H9 (cell line): Measurements from ENCODE around the gene MYBPC2. TPM values are rescaled to one million over a fixed set of nuclear protein-coding genes. Genes with fewer than 3 reads are reported as not detected.
"Not testable (repeated sequence)": the region's sequence is repeated elsewhere in the genome, so short reads cannot be mapped to it uniquely, and the experiment has no call there.

ENCODE experiments used
- DNase-seq: peaks from one replicate; pipeline ENCODE4 v3.0.0-alpha.2; 2017
- H2AFZ ChIP-seq: one replicate; pipeline ENCODE4 v1.6.1; 2013; ENCODE audit warnings: mild to moderate bottlenecking, low read length, control low read depth, moderate library complexity
- H2AK5ac ChIP-seq: 2 replicates; pipeline ENCODE4 v1.6.1; 2013; ENCODE audit warnings: low read length, control low read depth, mixed read lengths; ENCODE audit not compliant: insufficient read length
- H2BK120ac ChIP-seq: one replicate; pipeline ENCODE4 v1.6.1; 2013; ENCODE audit warnings: low read depth, mild to moderate bottlenecking, low read length, control low read depth, inconsistent platforms; ENCODE audit not compliant: poor library complexity, severe bottlenecking
- H2BK12ac ChIP-seq: 2 replicates; pipeline ENCODE4 v1.6.1; 2013; ENCODE audit warnings: low read length, control low read depth, mixed read lengths, low read depth; ENCODE audit not compliant: insufficient read length
- H2BK15ac ChIP-seq: 2 replicates; pipeline ENCODE4 v1.6.1; 2013; ENCODE audit warnings: low read depth, low read length, control low read depth
- H2BK20ac ChIP-seq: one replicate; pipeline ENCODE4 v1.6.1; 2013; ENCODE audit warnings: low read depth, mild to moderate bottlenecking, low read length, control low read depth, inconsistent platforms; ENCODE audit not compliant: poor library complexity, severe bottlenecking
- H2BK5ac ChIP-seq: 2 replicates; pipeline ENCODE4 v1.6.1; 2013; ENCODE audit warnings: low read length, control low read depth, mixed read lengths; ENCODE audit not compliant: insufficient read length
- H3K14ac ChIP-seq: 2 replicates; pipeline ENCODE4 v1.6.1; 2013; ENCODE audit warnings: low read length, control low read depth; ENCODE audit not compliant: insufficient read depth
- H3K18ac ChIP-seq: 2 replicates; pipeline ENCODE4 v1.6.1; 2013; ENCODE audit warnings: low read depth, mild to moderate bottlenecking, mixed read lengths, low read length, control low read depth; ENCODE audit not compliant: insufficient read length
- H3K23ac ChIP-seq: 2 replicates; pipeline ENCODE4 v1.6.1; 2013; ENCODE audit warnings: low read length, control low read depth, mixed read lengths, low read depth; ENCODE audit not compliant: insufficient read length
- H3K23me2 ChIP-seq: 2 replicates; pipeline ENCODE4 v1.6.1; 2013; ENCODE audit warnings: low read depth, mild to moderate bottlenecking, mixed read lengths, low read length, control low read depth; ENCODE audit not compliant: insufficient read length, poor library complexity, severe bottlenecking
- H3K27ac ChIP-seq: 2 replicates; pipeline ENCODE4 v1.5.1; 2013; ENCODE audit warnings: low read length, control low read depth, mixed read lengths, low read depth; ENCODE audit not compliant: insufficient read length
- H3K27me3 ChIP-seq: 2 replicates; pipeline ENCODE4 v1.6.1; 2013; ENCODE audit warnings: low read length, control low read depth, inconsistent platforms; ENCODE audit not compliant: insufficient read depth
- H3K4ac ChIP-seq: 2 replicates; pipeline ENCODE4 v1.6.1; 2013; ENCODE audit warnings: low read depth, mild to moderate bottlenecking, control low read depth, inconsistent platforms, low read length, moderate library complexity
- H3K4me1 ChIP-seq: 2 replicates; pipeline ENCODE4 v1.6.1; 2013; ENCODE audit warnings: low read length, control low read depth, inconsistent platforms; ENCODE audit not compliant: insufficient read depth
- H3K4me2 ChIP-seq: 2 replicates; pipeline ENCODE4 v1.6.1; 2013; ENCODE audit warnings: low read length, control low read depth, mixed read lengths; ENCODE audit not compliant: insufficient read length, insufficient read depth
- H3K56ac ChIP-seq: 2 replicates; pipeline ENCODE4 v1.6.1; 2013; ENCODE audit warnings: low read depth, mild to moderate bottlenecking, mixed read lengths, low read length, control low read depth; ENCODE audit not compliant: insufficient read length
- H3K79me1 ChIP-seq: 2 replicates; pipeline ENCODE4 v1.6.1; 2013; ENCODE audit warnings: low read depth, mild to moderate bottlenecking, moderate library complexity, low read length, control low read depth, inconsistent platforms; ENCODE audit not compliant: insufficient read depth, poor library complexity, severe bottlenecking
- H3K79me2 ChIP-seq: 2 replicates; pipeline ENCODE4 v1.6.1; 2013; ENCODE audit warnings: low read length, control low read depth, inconsistent platforms; ENCODE audit not compliant: insufficient read depth
- H3K9ac ChIP-seq: 2 replicates; pipeline ENCODE4 v1.6.1; 2013; ENCODE audit warnings: low read length, control low read depth, mixed read lengths; ENCODE audit not compliant: insufficient read length; ENCODE audit errors: extremely low read depth
- H3K9me3 ChIP-seq: one replicate; pipeline ENCODE4 v1.6.1; 2013; ENCODE audit warnings: low read depth, low read length, inconsistent platforms; ENCODE audit not compliant: control insufficient read depth
- H3T11ph ChIP-seq: one replicate; pipeline ENCODE4 v1.6.1; 2013; ENCODE audit warnings: mild to moderate bottlenecking, low read length, control low read depth, inconsistent platforms
- H4K20me1 ChIP-seq: one replicate; pipeline ENCODE4 v1.6.1; 2013; ENCODE audit not compliant: control insufficient read depth, insufficient read length, insufficient read depth
- H4K5ac ChIP-seq: 2 replicates; pipeline ENCODE4 v1.6.1; 2013; ENCODE audit warnings: low read depth, mild to moderate bottlenecking, mixed read lengths, low read length, control low read depth; ENCODE audit not compliant: insufficient read length
- H4K8ac ChIP-seq: replicated peaks from 2 replicates; pipeline ENCODE4 v1.6.1; 2013; ENCODE audit warnings: low read length, control low read depth, mixed read lengths, low read depth; ENCODE audit not compliant: insufficient read length
- H4K91ac ChIP-seq: 2 replicates; pipeline ENCODE4 v1.6.1; 2013; ENCODE audit warnings: low read depth, mild to moderate bottlenecking, moderate library complexity, mixed read lengths, low read length, control low read depth; ENCODE audit not compliant: insufficient read length
- H3K27ac Mint-ChIP-seq, 3 experiments: 2 replicates in 2 of 3; 3 replicates in 1 of 3; pipeline ENCODE4 v1.8.0; 2020 to 2021; ENCODE audit warnings: mixed read lengths in 3 of 3, mild to moderate bottlenecking in 1 of 3, moderate library complexity in 1 of 3
- H3K27me3 Mint-ChIP-seq: 2 replicates; pipeline ENCODE4 v1.8.0; 2021; ENCODE audit warnings: low read depth, mild to moderate bottlenecking, moderate library complexity, mixed read lengths
- H3K36me3 Mint-ChIP-seq, 3 experiments: 2 replicates in 2 of 3; 3 replicates in 1 of 3; pipeline ENCODE4 v1.8.0; 2020 to 2021; ENCODE audit warnings: low read depth in 3 of 3, mixed read lengths in 3 of 3; ENCODE audit not compliant: insufficient read depth in 1 of 3
- H3K4me1 Mint-ChIP-seq, 2 experiments: 2 replicates each; pipeline ENCODE4 v1.8.0; 2020; ENCODE audit warnings: mixed read lengths in 2 of 2
- H3K4me3 Mint-ChIP-seq, 2 experiments: 2 replicates in 1 of 2; 3 replicates in 1 of 2; pipeline ENCODE4 v1.8.0; 2020 to 2021; ENCODE audit warnings: mild to moderate bottlenecking in 2 of 2, mixed read lengths in 2 of 2, moderate library complexity in 1 of 2
- H3K9me3 Mint-ChIP-seq, 2 experiments: 2 replicates in 1 of 2; 3 replicates in 1 of 2; pipeline ENCODE4 v1.8.0; 2020; ENCODE audit warnings: mild to moderate bottlenecking in 2 of 2, mixed read lengths in 2 of 2, moderate library complexity in 1 of 2
- CTCF ChIP-seq: fragments of 200-600 bp; sonication (generic); conservative IDR thresholded peaks from 3 replicates; pipeline ENCODE4 v1.8.0; 2021; ENCODE audit warnings: antibody characterized with exemption, mild to moderate bottlenecking
- WGBS: extraction: QIAGEN DNeasy Blood & Tissue Kit; methylation state at CpG from one replicate; pipeline ENCODE4 v1.1.7; 2013; ENCODE audit warnings: missing lambda C conversion rate, low lambda C conversion rate, mixed read lengths; ENCODE audit not compliant: insufficient read length; ENCODE audit errors: extremely low coverage; 5-methylcytosine and 5-hydroxymethylcytosine counted together
- total RNA-seq: library from RNA; stranded (reverse); gene quantifications from 2 replicates; pipeline ENCODE4 v1.2.1, GENCODE V29; 2021

Gene MYBPC2
- total RNA-seq, 1 experiment from 2014 or later: 4.9 TPM

GRCh38 chr19:50387868-50388245, 44.8 kb upstream of the MYBPC2 start:
- 0 out of 7 replicates have a peak overlapping the region, but pooled peaks of 2 of the 3 experiments have one; percentile 3 to 16 for H3K27ac Mint-ChIP-seq
- Histone ChIP-seq H3K4me1 (no peaks in the 10 kb centered on the region), H3K56ac (no peak overlapping the region), H4K20me1 (no peaks in the 10 kb centered on the region), H4K8ac (no peak overlapping the region), H3K4ac (no peak overlapping the region), H3K18ac (no peak overlapping the region), H2BK120ac (no peak overlapping the region), H4K91ac (no peak overlapping the region), H3K14ac (no peak overlapping the region), H3K4me2 (no peak overlapping the region), H2BK5ac (no peak overlapping the region), H4K5ac (no peak overlapping the region), H2AFZ (no peak overlapping the region), H3K23me2 (peaks cover 14% of the 10 kb centered on the region), H3K79me2 (peaks cover 12% of the 10 kb centered on the region; the same call in 1 of the 2 replicates), H3K79me1 (peaks cover 12% of the 10 kb centered on the region), H3K9ac (no peak overlapping the region), H2BK15ac (no peak overlapping the region), H3K9me3 (no peaks in the 10 kb centered on the region), H3K27me3 (no peaks in the 10 kb centered on the region), H2BK12ac (no peak overlapping the region), H2AK5ac (no peak overlapping the region), H3T11ph (no peak overlapping the region), H3K23ac (no peak overlapping the region), H3K27ac (no peak overlapping the region), H2BK20ac (no peak overlapping the region)
- H3K27me3 Mint-ChIP-seq: no peaks in the 10 kb centered on the region; the same call in 1 of the 2 replicates
- no peak for DNase-seq
- H3K9me3 Mint-ChIP-seq: peaks cover 19 to 22% of the 10 kb centered on the region in 2 experiments
- H3K36me3 Mint-ChIP-seq: peaks cover 52 to 66% (median 55%) of the 10 kb centered on the region in 3 experiments
- peaks cover 15 to 17% of the 10 kb centered on the region in 2 experiments for H3K4me1 Mint-ChIP-seq
- H3K4me3 Mint-ChIP-seq: peak overlapping the region in 1 of 2 experiments; percentile 29; a peak in 1 of 5 replicates
- WGBS: no CpG with 5 or more reads among the region's 8 CpGs
- TF ChIP-seq CTCF: no peak

- not testable (repeated sequence) for H2BK120ac ChIP-seq, DNase-seq, H3K9me3 ChIP-seq, H2BK5ac ChIP-seq, H3T11ph ChIP-seq, H3K18ac ChIP-seq, H3K4me3 Mint-ChIP-seq, H4K91ac ChIP-seq, H3K23ac ChIP-seq, H2BK20ac ChIP-seq, H3K27me3 Mint-ChIP-seq, H3K56ac ChIP-seq, H2AK5ac ChIP-seq, H3K4me1 Mint-ChIP-seq, H3K27ac ChIP-seq, H3K4me1 ChIP-seq, H4K5ac ChIP-seq, H3K9ac ChIP-seq, H3K27me3 ChIP-seq, H3K23me2 ChIP-seq, H4K8ac ChIP-seq, H2AFZ ChIP-seq, H3K4ac ChIP-seq, H3K79me2 ChIP-seq, H3K4me2 ChIP-seq, H3K14ac ChIP-seq, H4K20me1 ChIP-seq, H2BK15ac ChIP-seq, H2BK12ac ChIP-seq, H3K27ac Mint-ChIP-seq
- H3K79me1 ChIP-seq: peaks cover 12% of the 10 kb centered on the region
- Mint-ChIP-seq H3K9me3 (peaks cover 20 to 24% of the 10 kb centered on the region in 2 experiments), H3K36me3 (peaks cover 60 to 71% (median 70%) of the 10 kb centered on the region in 3 experiments)
- WGBS: no CpG with 5 or more reads among the region's 3 CpGs
Measured at GRCh38 chr19:50390295-50390694, 42.4 kb upstream of the MYBPC2 start.
